GM12891 (cell line): ENCODE data around the gene DMD.

Experiments
- POLR2A ChIP-seq: IDR thresholded peaks from 2 replicates; pipeline ENCODE4 v1.6.1; 2011; ENCODE audit warnings: low read depth, low read length, control low read depth
- POLR2AphosphoS5 ChIP-seq: IDR thresholded peaks from 2 replicates; pipeline ENCODE4 v1.6.1; 2011; ENCODE audit warnings: low read depth, low read length, control low read depth
- POU2F2 ChIP-seq: IDR thresholded peaks from 2 replicates; pipeline ENCODE4 v1.6.1; 2011; ENCODE audit warnings: low read depth, mild to moderate bottlenecking, control low read depth, low read length, moderate library complexity

- TF ChIP-seq POLR2A, result no peak
- no peak for TF ChIP-seq POLR2AphosphoS5
- TF ChIP-seq POU2F2, result no peak
These were observed 2056.4 kb downstream of the DMD start for GRCh38 chrX:31154946-31155345.
